Breast epithelium (tissue), 3 donors: Measurements from ENCODE around the gene ANKRD6.

Source experiments
- POLR2AphosphoS5 ChIP-seq, 3 donors: sonication (generic); formaldehyde crosslinking; IDR thresholded peaks; one replicate each; pipeline ENCODE4 v1.6.1; 2017; ENCODE audit warnings: antibody characterized with exemption in 3 of 3
- TF ChIP-seq, protein P1 (sequence below), 3 donors: fragments of 450-650 bp; IDR thresholded peaks; one replicate each; pipeline ENCODE4 v1.5.1; 2016 to 2017; ENCODE audit warnings: antibody characterized with exemption in 3 of 3, mild to moderate bottlenecking in 3 of 3, moderate library complexity in 3 of 3

DNA sequence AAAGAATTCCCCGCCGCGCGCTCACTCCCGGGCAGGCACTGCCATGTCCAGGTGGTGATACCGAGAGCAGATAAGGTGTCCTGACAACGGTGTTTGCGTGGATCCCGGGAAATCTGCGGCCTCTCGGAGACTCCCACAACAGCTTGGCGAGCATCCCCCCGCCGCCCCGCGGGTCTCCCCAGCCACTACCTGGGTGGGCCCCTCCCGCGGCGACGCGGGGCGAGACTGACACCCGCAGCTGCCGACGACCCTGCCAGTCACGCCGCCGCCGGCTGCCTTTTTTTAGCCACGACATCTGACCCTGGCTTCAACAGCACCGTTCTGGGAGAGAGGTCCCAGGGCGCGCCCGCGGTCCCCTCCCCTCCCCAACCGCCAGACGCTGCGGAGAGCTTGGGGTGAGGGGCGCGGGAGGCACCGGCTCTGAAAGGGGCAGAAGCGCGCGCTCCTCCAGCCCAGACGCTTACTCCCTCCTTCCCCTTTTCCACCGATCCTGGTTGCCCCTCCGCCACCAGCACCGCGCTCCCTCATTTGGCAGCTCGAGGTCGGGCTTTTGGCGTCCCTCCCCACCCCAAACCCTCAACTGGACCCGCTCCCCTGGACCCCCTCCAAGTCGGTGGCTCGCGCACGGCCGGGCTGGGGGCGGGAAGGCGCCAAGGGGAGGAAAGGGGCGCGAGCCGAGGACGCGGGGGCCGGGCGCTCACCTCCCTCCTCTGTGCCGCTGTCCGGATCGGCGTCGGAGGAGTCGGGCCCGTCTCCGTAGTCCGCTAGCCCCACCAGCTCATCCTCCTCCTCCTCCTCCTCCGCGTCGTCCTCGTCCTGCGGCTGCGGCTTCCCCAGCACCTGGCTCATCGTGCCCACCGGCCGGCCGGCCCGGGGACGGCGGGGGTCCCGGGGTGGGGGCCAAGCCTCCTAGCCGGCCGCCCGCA is 21.5 kb upstream of the ANKRD6 start:
- no peak for TF ChIP-seq POLR2AphosphoS5 (IDR thresholded peaks at IDR 0.05)
- TF ChIP-seq, protein P1, sequence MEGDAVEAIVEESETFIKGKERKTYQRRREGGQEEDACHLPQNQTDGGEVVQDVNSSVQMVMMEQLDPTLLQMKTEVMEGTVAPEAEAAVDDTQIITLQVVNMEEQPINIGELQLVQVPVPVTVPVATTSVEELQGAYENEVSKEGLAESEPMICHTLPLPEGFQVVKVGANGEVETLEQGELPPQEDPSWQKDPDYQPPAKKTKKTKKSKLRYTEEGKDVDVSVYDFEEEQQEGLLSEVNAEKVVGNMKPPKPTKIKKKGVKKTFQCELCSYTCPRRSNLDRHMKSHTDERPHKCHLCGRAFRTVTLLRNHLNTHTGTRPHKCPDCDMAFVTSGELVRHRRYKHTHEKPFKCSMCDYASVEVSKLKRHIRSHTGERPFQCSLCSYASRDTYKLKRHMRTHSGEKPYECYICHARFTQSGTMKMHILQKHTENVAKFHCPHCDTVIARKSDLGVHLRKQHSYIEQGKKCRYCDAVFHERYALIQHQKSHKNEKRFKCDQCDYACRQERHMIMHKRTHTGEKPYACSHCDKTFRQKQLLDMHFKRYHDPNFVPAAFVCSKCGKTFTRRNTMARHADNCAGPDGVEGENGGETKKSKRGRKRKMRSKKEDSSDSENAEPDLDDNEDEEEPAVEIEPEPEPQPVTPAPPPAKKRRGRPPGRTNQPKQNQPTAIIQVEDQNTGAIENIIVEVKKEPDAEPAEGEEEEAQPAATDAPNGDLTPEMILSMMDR (IDR thresholded peaks at IDR 0.05) = no peak
